ENCODE data around the gene FOCAD.

GRCh38 chr9:20838218-20838617 is 154.2 kb downstream of the FOCAD start:
- TF ChIP-seq CTCF (IDR thresholded peaks at IDR 0.05) (no peak), POLR2A (IDR thresholded peaks at IDR 0.05) (no peak)

All from body of pancreas (tissue), 4 donors.